Activated CD8-positive, alpha-beta T cell treated with anti-CD3 and anti-CD28 coated beads for 36 hours (primary cell): ENCODE results near the gene PNPLA7. TPM values are rescaled to one million over a fixed set of nuclear protein-coding genes. Genes with fewer than 3 reads are reported as not detected.

Experiments
- ATAC-seq: fragments of 200-7000 bp; cut with Tn5 transposase; one replicate; pipeline ENCODE4 v1.10.0; 2021; ENCODE audit warnings: mild to moderate bottlenecking, moderate library complexity
- CTCF ChIA-PET: fragments of 350-600 bp; sonication (Branson Sonifier 250); formaldehyde crosslinking; loops from one replicate; lab custom pipeline; 2021; ENCODE audit warnings: antibody characterized with exemption; lab: Charles Lee
- POLR2A ChIA-PET: fragments of 350-600 bp; sonication (Branson Sonifier 250); formaldehyde crosslinking; loops from one replicate; lab custom pipeline; 2021; ENCODE audit warnings: antibody characterized with exemption; lab: Charles Lee
- DNase-seq: peaks from one replicate; pipeline ENCODE4 v3.0.0-alpha.2; 2020
- H3K27ac Mint-ChIP-seq: one replicate; pipeline ENCODE4 v1.8.0; 2021; ENCODE audit warnings: mild to moderate bottlenecking, mixed read lengths
- H3K27me3 Mint-ChIP-seq: one replicate; pipeline ENCODE4 v1.8.0; 2021; ENCODE audit warnings: mixed read lengths
- H3K36me3 Mint-ChIP-seq: one replicate; pipeline ENCODE4 v1.8.0; 2021; ENCODE audit warnings: low read depth, mixed read lengths
- H3K4me1 Mint-ChIP-seq: one replicate; pipeline ENCODE4 v1.8.0; 2021; ENCODE audit warnings: low read depth, mixed read lengths
- H3K4me3 Mint-ChIP-seq: one replicate; pipeline ENCODE4 v1.8.0; 2021; ENCODE audit warnings: mild to moderate bottlenecking, moderate library complexity, mixed read lengths
- H3K9me3 Mint-ChIP-seq: one replicate; pipeline ENCODE4 v1.8.0; 2021; ENCODE audit warnings: mixed read lengths
- intact Hi-C: fragments of 100-400 bp; cut with micrococcal nuclease; formaldehyde crosslinking; loops from one replicate; pipeline ENCODE4 v1.10.0; 2022
- total RNA-seq, 2 experiments: library from RNA; stranded (reverse); gene quantifications; one replicate each; pipeline ENCODE4 v1.2.3, GENCODE V29; 2021
- TF ChIP-seq, protein P1 (sequence below): fragments of 200-600 bp; IDR thresholded peaks from one replicate; pipeline ENCODE4 v1.8.0; 2022; ENCODE audit warnings: antibody characterized with exemption, mild to moderate bottlenecking

Gene PNPLA7
- total RNA-seq, 2 experiments from 2014 or later: 4.8 to 5.0 TPM

- H3K27me3 Mint-ChIP-seq: no peaks in the 10 kb centered on the region
- H3K27ac Mint-ChIP-seq: no peak overlapping the region
- ChIA-PET POLR2A (interaction anchor here (5.0 kb wide), 1 partner anchor 7 kb away, joined by 33 read pairs; the partner anchor contains the start of gene ZMYND19), CTCF (interaction anchor here (0.6 to 1.0 kb wide), 2 partner anchors 8 to 139 kb away, joined by 3 read pairs; partner anchors contain the start of gene ZMYND19)
- intact Hi-C loops: no loop called here
- no peak overlapping the region for H3K4me3 Mint-ChIP-seq
- ATAC-seq (no peak), DNase-seq (peak; percentile 53)
- peaks cover 18% of the 10 kb centered on the region for H3K36me3 Mint-ChIP-seq
- H3K4me1 Mint-ChIP-seq: peaks cover 14% of the 10 kb centered on the region
- TF ChIP-seq, protein P1, sequence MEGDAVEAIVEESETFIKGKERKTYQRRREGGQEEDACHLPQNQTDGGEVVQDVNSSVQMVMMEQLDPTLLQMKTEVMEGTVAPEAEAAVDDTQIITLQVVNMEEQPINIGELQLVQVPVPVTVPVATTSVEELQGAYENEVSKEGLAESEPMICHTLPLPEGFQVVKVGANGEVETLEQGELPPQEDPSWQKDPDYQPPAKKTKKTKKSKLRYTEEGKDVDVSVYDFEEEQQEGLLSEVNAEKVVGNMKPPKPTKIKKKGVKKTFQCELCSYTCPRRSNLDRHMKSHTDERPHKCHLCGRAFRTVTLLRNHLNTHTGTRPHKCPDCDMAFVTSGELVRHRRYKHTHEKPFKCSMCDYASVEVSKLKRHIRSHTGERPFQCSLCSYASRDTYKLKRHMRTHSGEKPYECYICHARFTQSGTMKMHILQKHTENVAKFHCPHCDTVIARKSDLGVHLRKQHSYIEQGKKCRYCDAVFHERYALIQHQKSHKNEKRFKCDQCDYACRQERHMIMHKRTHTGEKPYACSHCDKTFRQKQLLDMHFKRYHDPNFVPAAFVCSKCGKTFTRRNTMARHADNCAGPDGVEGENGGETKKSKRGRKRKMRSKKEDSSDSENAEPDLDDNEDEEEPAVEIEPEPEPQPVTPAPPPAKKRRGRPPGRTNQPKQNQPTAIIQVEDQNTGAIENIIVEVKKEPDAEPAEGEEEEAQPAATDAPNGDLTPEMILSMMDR: peak; percentile 45
- H3K9me3 Mint-ChIP-seq: no peaks in the 10 kb centered on the region
Observed at GRCh38 chr9:137582286-137582860, 32.2 kb upstream of the PNPLA7 start.

DNA sequence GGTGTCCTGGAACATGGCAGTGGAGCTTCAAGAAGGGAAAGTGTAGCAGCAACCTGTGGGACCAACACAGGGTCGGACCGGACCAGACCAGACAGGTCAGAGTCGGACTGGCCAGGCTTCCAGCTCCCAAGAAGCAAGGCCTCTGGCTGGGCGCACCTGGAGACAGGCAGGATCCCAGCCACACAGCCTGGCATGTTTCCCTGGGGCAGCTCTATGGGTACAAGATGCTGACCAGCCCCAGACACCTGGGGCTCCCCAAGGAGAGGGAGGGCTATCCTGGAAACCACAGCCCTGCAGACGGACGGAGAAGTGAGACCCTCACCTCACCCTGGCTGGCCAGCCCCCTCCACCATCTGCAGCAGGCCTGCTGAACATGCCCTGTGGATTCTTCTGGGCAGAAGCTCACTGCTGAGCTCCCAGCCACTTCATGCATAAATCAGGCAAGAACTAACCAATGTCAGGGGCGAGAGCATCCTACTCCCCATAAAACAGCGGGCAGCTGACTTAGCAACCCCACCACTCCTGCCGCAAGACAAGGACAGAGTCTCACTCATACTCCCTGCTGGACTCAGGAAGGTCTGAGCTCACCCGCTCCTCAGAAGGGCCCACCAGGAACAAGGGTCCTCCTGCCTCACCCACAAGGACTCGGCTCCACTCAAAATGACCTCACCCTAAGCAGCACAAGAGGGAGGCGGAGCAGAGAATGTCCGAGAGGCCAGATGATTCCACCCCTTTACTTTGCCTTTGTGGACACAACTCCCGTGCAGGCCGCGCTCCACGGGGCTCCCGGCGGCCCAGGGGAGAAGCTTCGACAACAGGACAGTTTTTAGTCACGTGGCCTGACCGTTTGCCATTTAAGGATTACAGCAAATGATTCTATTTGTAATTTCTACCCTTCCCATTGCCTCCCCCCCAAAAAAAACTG lies 31.4 kb upstream of the PNPLA7 start:
- TF ChIP-seq, protein P1: no peak
- H3K27ac Mint-ChIP-seq: no peak overlapping the region
- no peaks in the 10 kb centered on the region for H3K9me3 Mint-ChIP-seq
- ChIA-PET CTCF (interaction anchor here (0.6 to 1.6 kb wide), 4 partner anchors 9 to 140 kb away, joined by 3 to 5 read pairs (median 3); partner anchors contain the start of gene ZMYND19), POLR2A (interaction anchor here (5.0 kb wide), 1 partner anchor 8 kb away, joined by 33 read pairs; the partner anchor contains the start of gene ZMYND19)
- DNase-seq: no peak
- H3K27me3 Mint-ChIP-seq: no peaks in the 10 kb centered on the region
- no peak for ATAC-seq
- peaks cover 17% of the 10 kb centered on the region for H3K36me3 Mint-ChIP-seq
- intact Hi-C loops: no loop called here
- no peak overlapping the region for H3K4me3 Mint-ChIP-seq
- peaks cover 19% of the 10 kb centered on the region for H3K4me1 Mint-ChIP-seq

DNA sequence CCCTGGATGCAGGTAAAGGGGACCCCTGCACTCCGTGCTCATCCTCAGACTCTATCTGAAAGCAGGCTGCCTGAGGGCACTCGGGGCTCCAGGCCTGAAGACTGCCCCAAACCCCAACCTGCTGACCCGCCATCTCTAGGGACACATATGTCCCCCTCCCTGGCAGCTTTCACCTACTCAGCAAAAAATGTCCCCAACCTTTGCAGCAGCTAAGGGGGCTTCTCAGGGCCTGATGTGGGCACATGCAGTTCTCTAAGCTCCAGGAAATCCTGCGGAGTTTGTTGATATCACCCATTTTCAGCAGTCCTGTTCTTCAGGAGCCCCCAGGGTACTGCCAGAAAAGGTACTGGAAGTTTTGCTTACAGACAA lies 30.7 kb upstream of the PNPLA7 start:
- POLR2A ChIA-PET: interaction anchor here (0.5 to 5.0 kb wide), 2 partner anchors 8 to 84 kb away, joined by 3 to 33 read pairs; partner anchors contain the start of gene ZMYND19
- Mint-ChIP-seq H3K27me3 (no peaks in the 10 kb centered on the region), H3K4me3 (no peak overlapping the region), H3K9me3 (no peaks in the 10 kb centered on the region), H3K36me3 (peaks cover 21% of the 10 kb centered on the region), H3K4me1 (peaks cover 26% of the 10 kb centered on the region), H3K27ac (no peak overlapping the region)
- DNase-seq (no peak), ATAC-seq (no peak)
- TF ChIP-seq, protein P1: no peak
- intact Hi-C loops: no loop called here
- CTCF ChIA-PET: interaction anchor here (1.2 to 1.6 kb wide), 3 partner anchors 10 to 29 kb away, joined by 3 to 5 read pairs (median 5); partner anchors contain the start of gene ZMYND19

DNA sequence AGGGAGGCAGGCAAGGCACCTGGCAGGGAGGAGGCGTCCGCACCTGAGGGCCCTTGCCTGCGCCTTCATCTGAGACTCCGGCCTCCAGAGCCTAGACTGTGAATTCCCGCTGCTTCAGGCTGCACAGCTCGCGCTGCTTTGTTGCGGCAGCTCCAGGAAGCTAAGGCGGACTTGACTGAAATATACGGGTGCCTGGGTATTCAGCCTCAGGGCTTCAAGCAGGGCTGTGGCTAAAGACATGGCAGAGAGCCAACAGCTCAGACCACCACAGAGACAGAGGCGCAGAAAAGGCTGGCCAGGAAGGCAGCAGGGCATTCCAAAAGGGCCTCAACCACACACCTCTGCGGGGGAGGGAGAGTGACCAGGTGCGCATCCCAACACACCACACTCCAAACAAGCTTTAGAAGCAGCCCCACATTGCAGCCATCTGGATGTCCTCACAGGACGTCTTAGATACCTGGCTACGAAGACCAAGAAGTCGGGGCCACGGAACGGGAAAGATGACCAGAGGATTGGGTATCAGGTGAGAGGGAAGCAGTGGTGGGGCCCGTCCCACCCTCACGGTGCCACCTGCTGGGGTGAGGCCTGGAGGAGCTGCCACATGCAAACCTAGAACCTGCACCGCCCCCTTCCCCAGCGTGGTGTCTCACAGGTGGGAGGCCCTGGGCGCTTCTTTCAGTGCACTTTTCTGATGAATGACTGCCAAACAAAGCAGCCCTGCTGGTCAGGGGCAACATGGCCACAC lies 30.2 kb upstream of the PNPLA7 start:
- Mint-ChIP-seq H3K27me3 (no peaks in the 10 kb centered on the region), H3K36me3 (peaks cover 24% of the 10 kb centered on the region), H3K9me3 (no peaks in the 10 kb centered on the region), H3K4me3 (no peak overlapping the region), H3K27ac (no peak overlapping the region), H3K4me1 (peaks cover 31% of the 10 kb centered on the region)
- DNase-seq: no peak
- ChIA-PET CTCF (interaction anchor here (1.2 to 1.9 kb wide), 8 partner anchors 8 to 35 kb away, joined by 3 to 20 read pairs (median 4); partner anchors contain the start of genes MRPL41 and ZMYND19), POLR2A (interaction anchor here (0.5 to 5.0 kb wide), 2 partner anchors 9 to 85 kb away, joined by 3 to 33 read pairs; partner anchors contain the start of gene ZMYND19)
- ATAC-seq: no peak
- TF ChIP-seq, protein P1: no peak
- intact Hi-C loops: no loop called here
